ENCODE results near the gene GP1BB.

Gene GP1BB

GRCh38 chr22:19735665-19736510, 12.5 kb downstream of the GP1BB start:
- TF ChIP-seq TCF12 (IDR thresholded peaks at IDR 0.05; ENCODE audit: low read depth) (no peak), USF1 (IDR thresholded peaks at IDR 0.05) (no peak), EGR1 (IDR thresholded peaks at IDR 0.05) (no peak), YY1 (IDR thresholded peaks at IDR 0.05; ENCODE audit: low read depth) (no peak), REST (IDR thresholded peaks at IDR 0.05; ENCODE audit: low read depth) (no peak), FOXM1 (IDR thresholded peaks at IDR 0.05; ENCODE audit: borderline replicate concordance, low read depth) (no peak), MAX (IDR thresholded peaks at IDR 0.05) (no peak), NFIC (IDR thresholded peaks at IDR 0.05) (no peak), TEAD4 (IDR thresholded peaks at IDR 0.05) (no peak), EP300 (IDR thresholded peaks at IDR 0.05; ENCODE audit: borderline replicate concordance) (no peak), ZBTB7A (IDR thresholded peaks at IDR 0.05; ENCODE audit: low read depth) (no peak), TAF1 (IDR thresholded peaks at IDR 0.05; ENCODE audit: low read depth) (no peak), CEBPB (IDR thresholded peaks at IDR 0.05) (no peak), RAD21 (IDR thresholded peaks at IDR 0.05; ENCODE audit: low read depth) (no peak), CREB1 (IDR thresholded peaks at IDR 0.05; ENCODE audit: low read depth) (no peak)

- TF ChIP-seq YY1 (IDR thresholded peaks at IDR 0.05; ENCODE audit: low read depth) (no peak), REST (IDR thresholded peaks at IDR 0.05; ENCODE audit: low read depth) (no peak), CREB1 (IDR thresholded peaks at IDR 0.05; ENCODE audit: low read depth) (no peak), USF1 (IDR thresholded peaks at IDR 0.05) (no peak), RAD21 (IDR thresholded peaks at IDR 0.05; ENCODE audit: low read depth) (no peak), ZBTB7A (IDR thresholded peaks at IDR 0.05; ENCODE audit: low read depth) (no peak), FOXM1 (IDR thresholded peaks at IDR 0.05; ENCODE audit: borderline replicate concordance, low read depth) (no peak), EP300 (IDR thresholded peaks at IDR 0.05; ENCODE audit: borderline replicate concordance) (no peak), TAF1 (IDR thresholded peaks at IDR 0.05; ENCODE audit: low read depth) (no peak), NFIC (IDR thresholded peaks at IDR 0.05) (no peak), TEAD4 (IDR thresholded peaks at IDR 0.05) (no peak), CEBPB (IDR thresholded peaks at IDR 0.05) (no peak), EGR1 (IDR thresholded peaks at IDR 0.05) (no peak), TCF12 (IDR thresholded peaks at IDR 0.05; ENCODE audit: low read depth) (no peak)
These were observed 14.7 kb downstream of the GP1BB start for GRCh38 chr22:19737846-19738663.

- TF ChIP-seq TEAD4 (IDR thresholded peaks at IDR 0.05) (no peak), ZBTB7A (IDR thresholded peaks at IDR 0.05; ENCODE audit: low read depth) (peak; percentile 47; the same call in 1 of the 2 replicates), EP300 (IDR thresholded peaks at IDR 0.05; ENCODE audit: borderline replicate concordance) (no peak), REST (IDR thresholded peaks at IDR 0.05; ENCODE audit: low read depth) (no peak), FOXM1 (IDR thresholded peaks at IDR 0.05; ENCODE audit: borderline replicate concordance, low read depth) (no peak)
These were observed 15.5 kb downstream of the GP1BB start for GRCh38 chr22:19738664-19739447.
